Neural cell (in vitro differentiated cells): Measurements from ENCODE around the gene AMZ1.

Experiments
- CTCF ChIP-seq: fragments of 450-650 bp; IDR thresholded peaks from 2 replicates; pipeline ENCODE4 v1.5.1; 2014; ENCODE audit warnings: antibody characterized with exemption, mild to moderate bottlenecking, moderate library complexity; ENCODE audit not compliant: poor library complexity, severe bottlenecking
- EP300 ChIP-seq: fragments of 450-650 bp; conservative IDR thresholded peaks from 2 replicates; pipeline ENCODE4 v1.6.1; 2014; ENCODE audit warnings: antibody characterized with exemption, mild to moderate bottlenecking, moderate library complexity; ENCODE audit not compliant: poor library complexity, severe bottlenecking
- EZH2 ChIP-seq: fragments of 200-600, 300-800 bp; shearing (Covaris generic), sonication (generic); IDR thresholded peaks from 2 replicates; pipeline ENCODE4 v1.6.1; 2014; ENCODE audit warnings: antibody characterized with exemption, low read length, borderline replicate concordance, mild to moderate bottlenecking; ENCODE audit not compliant: insufficient read depth, poor library complexity, severe bottlenecking
- POLR2AphosphoS5 ChIP-seq: IDR thresholded peaks from 2 replicates; pipeline ENCODE4 v1.6.1; 2012
- RAD21 ChIP-seq: fragments of 450-650 bp; conservative IDR thresholded peaks from 2 replicates; pipeline ENCODE4 v1.6.1; 2014; ENCODE audit warnings: antibody characterized with exemption, mild to moderate bottlenecking, moderate library complexity
- SMC3 ChIP-seq: fragments of 450-650 bp; conservative IDR thresholded peaks from 2 replicates; pipeline ENCODE4 v1.6.1; 2014; ENCODE audit warnings: antibody characterized with exemption, mild to moderate bottlenecking, moderate library complexity; ENCODE audit not compliant: poor library complexity

GRCh38 chr7:2675256-2675764, 12.7 kb upstream of the AMZ1 start:
- no peak for TF ChIP-seq CTCF
- no peak for TF ChIP-seq EP300
- no peak for TF ChIP-seq EZH2
- TF ChIP-seq POLR2AphosphoS5: no peak
- no peak for TF ChIP-seq RAD21
- TF ChIP-seq SMC3: no peak
